Esophagus muscularis mucosa (tissue), 3 donors: ENCODE results near the gene NMRAL1.

Source experiments
- POLR2A ChIP-seq: fragments of 450-650 bp; IDR thresholded peaks from one replicate; pipeline ENCODE4 v1.6.1; 2017; ENCODE audit warnings: antibody characterized with exemption, moderate library complexity, mild to moderate bottlenecking, low read depth
- TF ChIP-seq, protein P1 (sequence below), 3 experiments: fragments of 200-600 bp in 2 of 3; fragments of 450-650 bp in 1 of 3; sonication (generic) in 2 of 3; IDR thresholded peaks; one replicate each; pipeline ENCODE4 v1.5.1; 2017 to 2019; ENCODE audit warnings: antibody characterized with exemption in 3 of 3, mild to moderate bottlenecking in 2 of 3, moderate library complexity in 1 of 3

- TF ChIP-seq, protein P1, sequence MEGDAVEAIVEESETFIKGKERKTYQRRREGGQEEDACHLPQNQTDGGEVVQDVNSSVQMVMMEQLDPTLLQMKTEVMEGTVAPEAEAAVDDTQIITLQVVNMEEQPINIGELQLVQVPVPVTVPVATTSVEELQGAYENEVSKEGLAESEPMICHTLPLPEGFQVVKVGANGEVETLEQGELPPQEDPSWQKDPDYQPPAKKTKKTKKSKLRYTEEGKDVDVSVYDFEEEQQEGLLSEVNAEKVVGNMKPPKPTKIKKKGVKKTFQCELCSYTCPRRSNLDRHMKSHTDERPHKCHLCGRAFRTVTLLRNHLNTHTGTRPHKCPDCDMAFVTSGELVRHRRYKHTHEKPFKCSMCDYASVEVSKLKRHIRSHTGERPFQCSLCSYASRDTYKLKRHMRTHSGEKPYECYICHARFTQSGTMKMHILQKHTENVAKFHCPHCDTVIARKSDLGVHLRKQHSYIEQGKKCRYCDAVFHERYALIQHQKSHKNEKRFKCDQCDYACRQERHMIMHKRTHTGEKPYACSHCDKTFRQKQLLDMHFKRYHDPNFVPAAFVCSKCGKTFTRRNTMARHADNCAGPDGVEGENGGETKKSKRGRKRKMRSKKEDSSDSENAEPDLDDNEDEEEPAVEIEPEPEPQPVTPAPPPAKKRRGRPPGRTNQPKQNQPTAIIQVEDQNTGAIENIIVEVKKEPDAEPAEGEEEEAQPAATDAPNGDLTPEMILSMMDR (IDR thresholded peaks at IDR 0.05) = no peak
- no peak for TF ChIP-seq POLR2A
Measured at GRCh38 chr16:4437366-4437765, 37.1 kb downstream of the NMRAL1 start.
